Fibroblast of lung (primary cell): ENCODE measurements around the gene LMF2. TPM values are rescaled to one million over a fixed set of nuclear protein-coding genes. Genes with fewer than 3 reads are reported as not detected.
A peak's percentile ranks its signal among the peaks of the same experiment; 100 is the strongest.

Experiments used
- DNase-seq, 2 donors: peaks; one replicate each; pipeline versions ENCODE4 v3.0.0 to v3.0.0-alpha.2; 2010; ENCODE audit warnings: low read depth in 2 of 2
- H2AFZ ChIP-seq: 2 replicates; pipeline ENCODE4 v1.5.1; 2012; ENCODE audit warnings: low read length, control low read depth, inconsistent platforms
- H3K27ac ChIP-seq: 2 replicates; pipeline ENCODE4 v1.5.1; 2011; ENCODE audit warnings: low read length, control low read depth; ENCODE audit not compliant: insufficient read depth
- H3K27me3 ChIP-seq: 2 replicates; pipeline ENCODE4 v1.5.1; 2011; ENCODE audit warnings: mild to moderate bottlenecking, low read length; ENCODE audit not compliant: control insufficient read depth, insufficient read depth
- H3K36me3 ChIP-seq: 2 replicates; pipeline ENCODE4 v1.5.1; 2011; ENCODE audit warnings: low read length; ENCODE audit not compliant: control insufficient read depth, insufficient read depth
- H3K4me1 ChIP-seq: 2 replicates; pipeline ENCODE4 v1.5.1; 2011; ENCODE audit warnings: low read length; ENCODE audit not compliant: control insufficient read depth, insufficient read depth; ENCODE audit errors: extremely low read depth
- H3K4me2 ChIP-seq: 2 replicates; pipeline ENCODE4 v1.5.1; 2011; ENCODE audit warnings: low read length, control low read depth; ENCODE audit not compliant: insufficient read depth; ENCODE audit errors: extremely low read depth
- H3K4me3 ChIP-seq, 4 experiments: fragments of 200-600 bp in 1 of 4; sonication (generic) in 1 of 4; replicated peaks in 1 of 4; 2 replicates each; pipeline ENCODE4 v1.5.1; 2011 to 2016; ENCODE audit warnings: low read length in 4 of 4, low read depth in 3 of 4, mild to moderate bottlenecking in 3 of 4, control low read depth in 2 of 4, inconsistent platforms in 1 of 4, mixed read lengths in 1 of 4; ENCODE audit not compliant: insufficient read depth in 1 of 4; ENCODE audit errors: control extremely low read depth in 1 of 4
- H3K79me2 ChIP-seq: 2 replicates; pipeline ENCODE4 v1.5.1; 2012; ENCODE audit warnings: mild to moderate bottlenecking, low read length, inconsistent platforms; ENCODE audit not compliant: control insufficient read depth, insufficient read depth
- H3K9ac ChIP-seq: 2 replicates; pipeline ENCODE4 v1.5.1; 2011; ENCODE audit warnings: mild to moderate bottlenecking, low read length, control low read depth; ENCODE audit not compliant: insufficient read depth
- H3K9me3 ChIP-seq: 2 replicates; pipeline ENCODE4 v1.5.1; 2012; ENCODE audit warnings: low read depth, low read length; ENCODE audit not compliant: control insufficient read depth, insufficient read depth
- H4K20me1 ChIP-seq: 2 replicates; pipeline ENCODE4 v1.5.1; 2011; ENCODE audit warnings: low read length; ENCODE audit not compliant: control insufficient read depth, insufficient read depth; ENCODE audit errors: extremely low read depth
- CTCF ChIP-seq, 2 donors: IDR thresholded peaks in 1 of 2; conservative IDR thresholded peaks in 1 of 2; 1 replicate in 1 of 2; 2 replicates in 1 of 2; pipeline ENCODE4 v1.5.1; 2011 to 2012; ENCODE audit warnings: low read length in 2 of 2, control low read depth in 1 of 2, inconsistent platforms in 1 of 2, low read depth in 1 of 2, mild to moderate bottlenecking in 1 of 2
- EZH2 ChIP-seq: IDR thresholded peaks from 2 replicates; pipeline ENCODE4 v1.5.1; 2012; ENCODE audit warnings: low read length, control low read depth, mild to moderate bottlenecking; ENCODE audit errors: missing control alignments
- polyA plus RNA-seq, 2 donors: library from polyadenylated mRNA; depleted of rRNA in 1 of 2; stranded (reverse) in 1 of 2; unstranded in 1 of 2; fragments of >200 nt; gene quantifications; 2 replicates each; pipeline ENCODE4 v1.2.1, GENCODE V29; 2011 to 2012; ENCODE audit warnings: missing spikeins in 1 of 2
- total RNA-seq: library from RNA; depleted of rRNA; stranded (reverse); fragments of >200 nt; gene quantifications from 2 replicates; pipeline ENCODE4 v1.2.1, GENCODE V29; 2014

Gene LMF2
- total and polyA plus RNA-seq, 2 donors (not counting 1 experiment from before 2014, with no cell fraction given), result 25.8 to 37.8 TPM

- no peaks in the 10 kb centered on the region for H4K20me1 ChIP-seq
- peak overlapping the region; percentile 71 for H3K27ac ChIP-seq
- H3K9me3 ChIP-seq, result no peaks in the 10 kb centered on the region
- peak overlapping the region; percentile 48 to 82 (median 58) for H3K4me3 ChIP-seq
- peaks cover 18% of the 10 kb centered on the region for H3K79me2 ChIP-seq
- DNase-seq, result peak; percentile 23 to 35
- H3K36me3 ChIP-seq, result peaks cover 9% of the 10 kb centered on the region
- peak overlapping the region; percentile 81 for H3K4me2 ChIP-seq
- TF ChIP-seq EZH2, result no peak
- no peak for TF ChIP-seq CTCF (conservative IDR thresholded peaks at IDR 0.05 in 1 of 2, IDR thresholded peaks at IDR 0.05 in 1 of 2; ENCODE audit: low read depth in 1 of 2, low read length in 2 of 2)
- H3K27me3 ChIP-seq, result peaks cover 11% of the 10 kb centered on the region
- H3K4me1 ChIP-seq, result peaks cover 21% of the 10 kb centered on the region
- no peak overlapping the region for H2AFZ ChIP-seq
- H3K9ac ChIP-seq, result peak overlapping the region; percentile 84
Observed at GRCh38 chr22:50526834-50527801, 19.6 kb upstream of the LMF2 start.

GRCh38 chr22:50526108-50526833, 18.8 kb upstream of the LMF2 start:
- peak overlapping the region; percentile 71 for H3K27ac ChIP-seq
- H3K27me3 ChIP-seq, result peaks cover 9% of the 10 kb centered on the region
- DNase-seq, result peak; percentile 69 to 72
- H3K9ac ChIP-seq, result peak overlapping the region; percentile 84
- H4K20me1 ChIP-seq, result no peaks in the 10 kb centered on the region
- peaks cover 16% of the 10 kb centered on the region for H3K36me3 ChIP-seq
- peaks cover 18% of the 10 kb centered on the region for H3K79me2 ChIP-seq
- H3K4me2 ChIP-seq, result peak overlapping the region; percentile 81
- TF ChIP-seq CTCF (conservative IDR thresholded peaks at IDR 0.05 in 1 of 2, IDR thresholded peaks at IDR 0.05 in 1 of 2; ENCODE audit: low read depth in 1 of 2, low read length in 2 of 2), result peak; percentile 15 to 51
- TF ChIP-seq EZH2, result no peak
- H3K4me1 ChIP-seq, result peaks cover 19% of the 10 kb centered on the region
- H3K4me3 ChIP-seq, result peak overlapping the region; percentile 53 to 82 (median 58)
- no peaks in the 10 kb centered on the region for H3K9me3 ChIP-seq
- peak overlapping the region; percentile 17 for H2AFZ ChIP-seq

GRCh38 chr22:50525858-50526107, 18.3 kb upstream of the LMF2 start:
- Histone ChIP-seq H3K27ac (peak overlapping the region; percentile 71), H4K20me1 (no peaks in the 10 kb centered on the region), H3K4me1 (peaks cover 16% of the 10 kb centered on the region), H3K9ac (peak overlapping the region; percentile 84), H2AFZ (peak overlapping the region; percentile 17), H3K4me3 (peak overlapping the region; percentile 19 to 82 (median 57)), H3K36me3 (peaks cover 17% of the 10 kb centered on the region), H3K27me3 (peaks cover 6% of the 10 kb centered on the region), H3K9me3 (no peaks in the 10 kb centered on the region), H3K79me2 (peaks cover 18% of the 10 kb centered on the region), H3K4me2 (peak overlapping the region; percentile 64)
- TF ChIP-seq EZH2, result no peak
- TF ChIP-seq CTCF (conservative IDR thresholded peaks at IDR 0.05 in 1 of 2, IDR thresholded peaks at IDR 0.05 in 1 of 2; ENCODE audit: low read depth in 1 of 2, low read length in 2 of 2), result no peak
- DNase-seq, result no peak
